Measurements from ENCODE around the gene CRB2. TPM values are rescaled to one million over a fixed set of nuclear protein-coding genes. Genes with fewer than 3 reads are reported as not detected.

The CRB2 gene
- total RNA-seq, 1 donor from 2014 or later = not detected

DNA sequence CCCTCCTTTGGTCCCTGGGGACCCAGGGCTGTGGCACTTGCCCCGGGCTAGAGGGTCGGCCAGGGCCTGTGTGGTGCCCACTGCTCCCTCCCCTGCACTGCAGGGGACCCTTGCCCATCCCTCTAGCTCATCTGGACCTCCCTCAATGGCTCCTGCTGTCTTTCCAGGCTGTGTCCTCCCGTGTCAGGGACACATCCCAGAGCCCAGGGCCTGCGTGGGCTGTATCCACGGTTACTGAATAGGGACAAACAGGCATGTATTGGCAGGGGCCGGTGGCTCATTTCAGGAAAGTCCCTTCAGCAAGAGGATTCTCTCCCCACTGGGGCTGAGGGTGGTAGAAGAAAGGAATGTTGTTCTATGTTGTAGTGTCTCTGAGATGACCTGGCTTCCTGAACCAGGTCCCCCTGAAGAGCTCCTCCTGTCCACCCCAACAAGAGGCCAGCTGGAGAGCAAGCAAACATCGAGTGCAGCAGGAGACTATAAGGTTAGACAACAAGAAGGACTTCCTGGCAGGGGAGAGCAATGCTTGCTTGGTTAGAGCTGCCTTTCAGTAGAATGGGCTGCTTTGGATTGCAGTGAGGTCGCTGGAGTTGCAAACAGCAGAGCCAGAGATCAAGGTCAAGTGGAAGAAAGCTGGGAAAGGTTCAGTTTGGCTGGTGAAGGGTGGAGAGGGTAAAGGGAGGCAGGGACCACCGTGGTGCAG, 1.0 kb upstream of the CRB2 start:
- ATAC-seq = no peak
- intact Hi-C loops (cut with DNase I) = no loop called here

GRCh38 chr9:123356851-123357742, 1.1 kb downstream of the CRB2 start:
- H3K36me3 ChIP-seq = no peaks in the 10 kb centered on the region
- ATAC-seq = no peak
- intact Hi-C loops (cut with DNase I) = no loop called here
- TF ChIP-seq, protein P1, sequence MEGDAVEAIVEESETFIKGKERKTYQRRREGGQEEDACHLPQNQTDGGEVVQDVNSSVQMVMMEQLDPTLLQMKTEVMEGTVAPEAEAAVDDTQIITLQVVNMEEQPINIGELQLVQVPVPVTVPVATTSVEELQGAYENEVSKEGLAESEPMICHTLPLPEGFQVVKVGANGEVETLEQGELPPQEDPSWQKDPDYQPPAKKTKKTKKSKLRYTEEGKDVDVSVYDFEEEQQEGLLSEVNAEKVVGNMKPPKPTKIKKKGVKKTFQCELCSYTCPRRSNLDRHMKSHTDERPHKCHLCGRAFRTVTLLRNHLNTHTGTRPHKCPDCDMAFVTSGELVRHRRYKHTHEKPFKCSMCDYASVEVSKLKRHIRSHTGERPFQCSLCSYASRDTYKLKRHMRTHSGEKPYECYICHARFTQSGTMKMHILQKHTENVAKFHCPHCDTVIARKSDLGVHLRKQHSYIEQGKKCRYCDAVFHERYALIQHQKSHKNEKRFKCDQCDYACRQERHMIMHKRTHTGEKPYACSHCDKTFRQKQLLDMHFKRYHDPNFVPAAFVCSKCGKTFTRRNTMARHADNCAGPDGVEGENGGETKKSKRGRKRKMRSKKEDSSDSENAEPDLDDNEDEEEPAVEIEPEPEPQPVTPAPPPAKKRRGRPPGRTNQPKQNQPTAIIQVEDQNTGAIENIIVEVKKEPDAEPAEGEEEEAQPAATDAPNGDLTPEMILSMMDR (IDR thresholded peaks at IDR 0.05) = no peak
- H3K9me3 ChIP-seq = no peaks in the 10 kb centered on the region
- peaks cover 10% of the 10 kb centered on the region for H3K4me1 ChIP-seq
- no peak overlapping the region for H3K27ac ChIP-seq
- H3K27me3 ChIP-seq (ENCODE audit: low read depth) = peaks cover 11% of the 10 kb centered on the region
- DNase-seq = no peak
- no peak overlapping the region for H3K4me3 ChIP-seq

More for the DNA sequence above, 1.0 kb upstream of the CRB2 start:
- H3K36me3 ChIP-seq = no peaks in the 10 kb centered on the region
- H3K27ac ChIP-seq = no peak overlapping the region
- H3K27me3 ChIP-seq (ENCODE audit: low read depth) = peaks cover 11% of the 10 kb centered on the region
- H3K4me1 ChIP-seq = peaks cover 6% of the 10 kb centered on the region
- peak; percentile 42 for DNase-seq
- H3K9me3 ChIP-seq = no peaks in the 10 kb centered on the region
- TF ChIP-seq, protein P1 (IDR thresholded peaks at IDR 0.05) = no peak
- no peak overlapping the region for H3K4me3 ChIP-seq

DNA sequence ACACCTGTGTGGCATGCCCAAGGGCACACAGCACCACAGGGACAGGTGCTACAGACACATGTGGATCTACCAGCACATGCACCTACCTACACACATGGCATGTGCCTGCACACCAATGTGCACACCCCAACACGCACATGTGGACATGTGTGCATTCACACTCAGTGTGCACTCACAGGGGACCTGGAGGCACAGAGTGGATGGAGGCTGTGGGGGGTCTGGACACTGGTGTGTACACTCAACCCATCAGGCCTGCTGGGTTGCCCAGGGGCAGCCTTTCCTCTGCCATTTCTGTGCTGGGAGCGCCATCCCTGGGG, 1.7 kb downstream of the CRB2 start:
- Histone ChIP-seq H3K4me3 (no peak overlapping the region), H3K36me3 (no peaks in the 10 kb centered on the region), H3K4me1 (peaks cover 10% of the 10 kb centered on the region), H3K27ac (no peak overlapping the region), H3K27me3 (ENCODE audit: low read depth) (peaks cover 11% of the 10 kb centered on the region), H3K9me3 (no peaks in the 10 kb centered on the region)
- no peak for ATAC-seq
- intact Hi-C loops (cut with DNase I) = no loop called here
- DNase-seq = no peak
- TF ChIP-seq, protein P1 (IDR thresholded peaks at IDR 0.05) = no peak

DNA sequence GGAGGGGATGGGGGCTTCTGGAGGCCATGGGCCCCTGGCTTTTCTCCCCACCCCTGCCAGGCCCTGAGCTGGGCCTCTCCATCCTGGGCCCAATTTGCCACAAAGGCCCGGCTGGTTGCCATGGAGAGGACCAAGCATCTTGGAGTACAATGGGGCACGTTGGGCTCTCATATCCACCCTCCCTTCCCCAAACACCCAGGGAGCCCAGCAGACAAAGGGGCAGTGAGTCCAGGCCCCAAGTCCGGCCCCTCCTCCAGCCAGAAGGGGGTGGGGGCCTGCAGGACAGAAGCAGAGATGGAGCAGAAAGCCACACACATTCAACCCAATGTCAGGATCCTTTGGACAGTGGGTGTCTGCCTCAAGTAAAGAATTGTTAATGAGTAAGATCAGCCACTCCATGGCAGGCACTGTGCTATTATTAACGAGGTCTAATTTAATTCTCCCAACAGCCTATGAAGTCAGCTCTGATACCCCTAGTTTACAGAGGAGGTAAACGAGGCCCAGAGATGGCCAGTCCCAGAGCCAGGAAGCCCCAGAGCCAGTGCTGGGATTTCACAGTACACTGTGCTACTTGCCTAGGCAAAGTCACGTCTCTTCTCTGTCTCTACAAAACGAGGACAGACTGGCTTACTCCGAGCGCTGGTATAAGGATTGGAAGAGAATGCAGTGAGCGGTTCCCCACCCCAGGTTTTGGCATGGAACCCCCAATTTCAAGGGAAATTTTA, 2.3 kb downstream of the CRB2 start:
- H3K4me1 ChIP-seq = peaks cover 10% of the 10 kb centered on the region
- H3K4me3 ChIP-seq = no peak overlapping the region
- H3K27ac ChIP-seq = no peak overlapping the region
- peaks cover 9% of the 10 kb centered on the region for H3K27me3 ChIP-seq (ENCODE audit: low read depth)
- no peak for ATAC-seq
- no peak for DNase-seq
- no peaks in the 10 kb centered on the region for H3K36me3 ChIP-seq
- intact Hi-C loops (cut with DNase I) = no loop called here
- TF ChIP-seq, protein P1 (IDR thresholded peaks at IDR 0.05) = no peak
- H3K9me3 ChIP-seq = no peaks in the 10 kb centered on the region

- TF ChIP-seq, protein P1 (IDR thresholded peaks at IDR 0.05) = no peak
- ATAC-seq = no peak
- Histone ChIP-seq H3K9me3 (no peaks in the 10 kb centered on the region), H3K27ac (no peak overlapping the region), H3K4me3 (no peak overlapping the region), H3K27me3 (ENCODE audit: low read depth) (peaks cover 9% of the 10 kb centered on the region), H3K36me3 (no peaks in the 10 kb centered on the region), H3K4me1 (peaks cover 7% of the 10 kb centered on the region)
- DNase-seq = no peak
- intact Hi-C loops (cut with DNase I) = no loop called here
Observed at GRCh38 chr9:123359106-123359505, 3.1 kb downstream of the CRB2 start.

All from lower lobe of right lung (tissue), 2 donors.